Activated naive CD8-positive, alpha-beta T cell (primary cell): Measurements from ENCODE around the gene GDPD4.

ENCODE experiments used
- H3K27ac Mint-ChIP-seq: one replicate; pipeline ENCODE4 v1.8.0; 2021; ENCODE audit warnings: mixed read lengths
- H3K27me3 Mint-ChIP-seq: one replicate; pipeline ENCODE4 v1.8.0; 2021; ENCODE audit warnings: mixed read lengths
- H3K36me3 Mint-ChIP-seq: one replicate; pipeline ENCODE4 v1.8.0; 2021; ENCODE audit warnings: mixed read lengths
- H3K4me1 Mint-ChIP-seq: one replicate; pipeline ENCODE4 v1.8.0; 2021; ENCODE audit warnings: low read depth, mixed read lengths
- H3K4me3 Mint-ChIP-seq: one replicate; pipeline ENCODE4 v1.8.0; 2021; ENCODE audit warnings: mild to moderate bottlenecking, mixed read lengths
- H3K9me3 Mint-ChIP-seq: one replicate; pipeline ENCODE4 v1.8.0; 2021; ENCODE audit warnings: low read depth, mixed read lengths

GDPD4 gene

DNA sequence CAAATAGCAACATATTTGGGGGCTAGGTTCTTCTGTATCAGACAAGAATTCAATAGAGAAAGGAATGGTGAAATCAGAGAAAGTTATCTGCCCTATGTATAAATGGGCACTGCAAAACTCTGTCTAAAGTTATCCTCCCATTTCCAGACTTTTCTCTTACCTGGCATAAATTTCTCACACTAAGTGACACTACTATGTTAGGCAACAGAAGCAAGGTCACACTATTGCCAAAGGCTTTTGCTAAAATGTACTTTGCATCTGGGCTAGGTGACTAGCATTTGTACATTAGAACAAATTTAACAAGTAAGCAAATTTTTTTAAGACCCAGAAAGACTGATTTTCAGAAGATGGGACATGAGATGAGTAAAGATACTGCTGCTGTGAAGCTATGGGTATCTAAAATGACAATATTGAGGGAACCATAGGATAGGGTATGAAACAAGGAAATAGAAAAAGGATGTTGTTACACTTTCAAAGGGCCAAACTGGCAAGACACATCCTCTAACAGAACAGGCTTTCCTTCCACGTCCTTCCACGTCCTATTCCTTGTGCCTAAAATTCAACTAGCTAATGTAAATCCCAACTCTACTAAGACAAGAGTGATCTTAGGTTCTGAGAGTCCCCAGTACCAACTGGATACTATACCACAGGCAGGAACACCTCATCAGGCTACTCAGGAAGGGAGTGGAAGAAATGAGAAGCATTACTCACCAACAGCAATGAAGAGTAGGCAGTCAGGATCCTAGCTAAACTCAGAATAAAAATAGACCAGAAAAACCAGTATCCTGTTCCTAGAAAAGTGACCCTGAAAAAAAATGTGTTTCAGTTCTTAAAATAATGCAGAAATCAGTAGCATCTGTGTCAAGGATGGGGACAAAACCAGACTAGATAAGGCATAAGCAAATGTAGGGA is 22.6 kb downstream of the GDPD4 start:
- Mint-ChIP-seq H3K9me3 (no peaks in the 10 kb centered on the region), H3K27me3 (peaks cover 5% of the 10 kb centered on the region), H3K36me3 (peaks cover 2% of the 10 kb centered on the region), H3K4me1 (no peaks in the 10 kb centered on the region), H3K4me3 (no peak overlapping the region), H3K27ac (no peak overlapping the region)

DNA sequence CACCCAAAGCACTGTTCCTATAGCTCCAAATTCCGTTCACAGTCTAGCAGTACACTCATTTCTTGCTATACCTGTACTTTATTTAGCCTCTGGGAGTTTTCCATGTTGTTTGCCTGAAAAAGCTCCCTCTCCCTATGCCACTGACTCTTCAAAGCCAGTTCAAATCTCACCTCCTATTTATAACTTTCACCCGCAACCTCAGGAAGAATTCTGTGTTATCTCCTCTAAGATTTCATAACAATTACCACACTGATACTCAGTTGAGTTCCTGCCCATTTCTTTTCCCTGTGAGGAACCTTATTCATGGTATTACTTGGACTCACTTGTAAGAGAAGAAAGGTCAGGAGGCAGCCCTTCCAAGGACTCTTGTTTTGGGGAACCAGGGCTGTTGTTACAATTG is 25.2 kb downstream of the GDPD4 start:
- no peak overlapping the region for H3K27ac Mint-ChIP-seq

DNA sequence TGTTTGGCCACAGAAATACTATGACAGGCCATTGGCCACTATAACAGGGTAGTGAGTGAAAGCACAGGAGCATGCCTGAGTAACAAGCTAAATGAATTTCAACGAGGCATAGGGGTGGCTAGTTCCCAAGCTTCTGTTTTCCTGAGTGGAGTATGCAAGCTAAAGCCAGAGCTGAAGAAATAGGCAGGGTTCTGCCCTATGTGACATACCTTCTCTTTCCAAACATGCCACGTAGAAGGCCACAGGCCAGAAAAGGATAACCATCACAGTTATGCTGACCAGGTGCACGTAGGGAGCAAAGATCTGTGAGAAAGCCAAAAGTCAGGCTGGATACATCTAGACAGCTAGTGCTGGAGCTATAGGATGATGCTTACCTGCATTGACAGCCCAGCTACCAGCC is 30.6 kb downstream of the GDPD4 start:
- Mint-ChIP-seq H3K4me3 (no peak overlapping the region), H3K36me3 (no peaks in the 10 kb centered on the region), H3K4me1 (no peaks in the 10 kb centered on the region), H3K27me3 (peaks cover 1% of the 10 kb centered on the region), H3K9me3 (no peaks in the 10 kb centered on the region), H3K27ac (no peak overlapping the region)

More for the DNA sequence above, 25.2 kb downstream of the GDPD4 start:
- Mint-ChIP-seq H3K36me3 (peaks cover 2% of the 10 kb centered on the region), H3K9me3 (no peaks in the 10 kb centered on the region), H3K4me1 (no peaks in the 10 kb centered on the region), H3K4me3 (no peak overlapping the region), H3K27me3 (peaks cover 2% of the 10 kb centered on the region)

DNA sequence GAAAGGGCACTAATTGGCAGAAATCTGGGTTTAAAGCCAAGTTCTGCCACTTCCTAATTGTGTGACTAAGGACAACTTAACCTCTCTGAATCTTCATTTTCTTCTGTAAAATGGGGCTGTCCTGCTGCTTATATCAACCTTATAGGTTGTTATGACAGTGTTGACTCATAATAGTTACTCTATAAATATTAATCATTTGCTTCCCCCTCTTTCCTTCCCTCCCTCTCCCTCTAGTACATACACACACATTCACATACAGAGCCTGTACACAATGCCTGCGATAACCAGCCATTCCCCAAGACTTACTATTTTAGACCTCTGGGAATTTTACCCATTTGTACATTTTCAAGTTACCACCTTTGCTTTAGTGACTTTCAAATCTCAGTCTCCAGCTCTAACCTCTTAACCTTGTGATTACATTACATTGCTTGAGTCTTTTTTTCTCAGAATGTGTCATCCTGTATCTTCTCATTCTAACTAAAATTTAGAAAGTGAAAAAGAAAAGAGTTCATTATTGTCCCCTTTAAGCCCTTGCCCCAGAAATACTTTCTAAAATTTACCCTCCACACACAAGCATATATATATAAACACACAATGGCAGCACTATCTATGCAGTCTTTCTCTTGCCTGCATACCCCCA is 31.9 kb downstream of the GDPD4 start:
- no peak overlapping the region for H3K27ac Mint-ChIP-seq
- no peaks in the 10 kb centered on the region for H3K9me3 Mint-ChIP-seq
- H3K4me1 Mint-ChIP-seq = no peaks in the 10 kb centered on the region
- H3K27me3 Mint-ChIP-seq = peaks cover 1% of the 10 kb centered on the region
- H3K4me3 Mint-ChIP-seq = no peak overlapping the region
- no peaks in the 10 kb centered on the region for H3K36me3 Mint-ChIP-seq

DNA sequence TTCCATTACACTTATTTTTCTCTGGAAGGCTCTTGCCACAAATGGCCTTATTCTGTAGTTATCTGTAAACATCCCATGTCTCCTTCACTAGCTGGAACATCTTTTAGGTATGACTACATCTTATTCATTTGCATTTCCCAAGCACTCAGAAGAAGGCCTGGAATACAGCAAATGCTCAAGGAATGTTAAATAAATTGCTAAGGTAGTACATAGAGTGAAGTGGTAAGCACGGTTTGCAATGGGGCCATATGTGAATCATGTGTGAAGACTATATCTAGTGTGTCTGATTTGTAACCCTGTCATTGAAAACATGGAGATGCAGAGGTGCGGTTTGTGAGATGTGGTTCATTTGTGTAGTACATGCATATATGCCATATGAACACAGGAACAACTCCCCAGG is 33.5 kb downstream of the GDPD4 start:
- H3K27me3 Mint-ChIP-seq = peaks cover 1% of the 10 kb centered on the region
- H3K4me1 Mint-ChIP-seq = no peaks in the 10 kb centered on the region
- no peak overlapping the region for H3K4me3 Mint-ChIP-seq
- peaks cover 8% of the 10 kb centered on the region for H3K9me3 Mint-ChIP-seq
- H3K36me3 Mint-ChIP-seq = peaks cover 3% of the 10 kb centered on the region
- no peak overlapping the region for H3K27ac Mint-ChIP-seq

DNA sequence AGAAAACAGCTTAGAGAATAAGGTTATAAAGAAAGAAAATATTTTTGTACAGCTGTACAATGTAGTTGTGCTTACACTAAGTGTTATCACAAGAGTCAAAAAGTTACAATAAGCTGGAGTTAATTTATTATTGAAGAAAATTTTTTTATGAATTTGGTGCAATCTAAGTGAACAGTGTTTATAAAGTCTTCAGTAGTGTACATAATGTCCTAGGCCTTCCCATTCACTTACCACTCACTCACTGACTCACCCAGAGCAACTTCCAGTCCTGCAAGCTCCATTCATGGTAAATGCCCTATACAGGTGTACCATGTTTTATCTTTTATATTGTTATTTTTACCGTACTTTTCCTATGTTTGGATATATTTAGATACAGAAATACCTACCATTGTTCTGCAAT is 34.7 kb downstream of the GDPD4 start:
- Mint-ChIP-seq H3K4me3 (no peak overlapping the region), H3K9me3 (peaks cover 12% of the 10 kb centered on the region)

DNA sequence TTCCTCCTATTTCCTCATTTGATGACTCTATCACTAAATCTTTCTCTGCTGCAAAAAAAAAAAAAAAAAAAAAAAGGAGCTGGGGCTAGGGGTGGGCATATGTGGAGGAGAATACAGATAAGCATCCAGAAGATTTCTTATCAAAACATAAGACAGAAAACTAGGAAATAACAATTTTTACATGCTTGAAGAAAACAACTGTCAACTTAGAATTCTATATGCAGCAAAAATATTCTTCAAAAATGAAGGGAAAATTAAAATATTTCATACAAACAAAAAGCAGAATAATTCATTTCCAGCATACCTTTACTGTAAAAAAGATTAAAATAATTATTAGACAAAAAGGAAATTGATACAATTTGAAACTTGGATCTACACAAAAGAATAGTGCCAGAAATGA is 38.7 kb downstream of the GDPD4 start:
- Mint-ChIP-seq H3K36me3 (peaks cover 9% of the 10 kb centered on the region), H3K9me3 (peaks cover 12% of the 10 kb centered on the region), H3K4me1 (no peaks in the 10 kb centered on the region), H3K27me3 (no peaks in the 10 kb centered on the region), H3K27ac (no peak overlapping the region), H3K4me3 (no peak overlapping the region)

More for the DNA sequence above, 34.7 kb downstream of the GDPD4 start:
- H3K27ac Mint-ChIP-seq = no peak overlapping the region
- peaks cover 1% of the 10 kb centered on the region for H3K27me3 Mint-ChIP-seq
- no peaks in the 10 kb centered on the region for H3K4me1 Mint-ChIP-seq
- H3K36me3 Mint-ChIP-seq = peaks cover 6% of the 10 kb centered on the region

DNA sequence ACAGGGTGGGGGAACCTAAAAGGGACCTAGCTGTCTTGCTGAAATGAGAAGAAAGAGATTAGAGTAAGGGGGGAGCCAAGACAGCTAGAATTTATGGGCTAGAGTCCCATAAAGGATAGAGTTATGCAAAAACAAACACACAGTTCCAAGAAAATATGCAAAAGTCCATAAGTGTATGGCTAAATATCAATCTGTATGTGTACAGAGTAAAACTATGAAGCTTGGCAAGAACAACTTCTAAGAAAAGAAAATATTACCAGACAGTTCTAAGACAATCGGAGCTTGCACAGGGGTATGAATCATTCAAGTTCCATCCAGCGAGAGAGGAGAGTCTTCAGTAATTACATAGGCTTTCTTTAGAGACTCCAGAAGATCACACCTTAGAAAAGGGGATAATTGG is 41.8 kb downstream of the GDPD4 start:
- Mint-ChIP-seq H3K4me3 (no peak overlapping the region), H3K4me1 (no peaks in the 10 kb centered on the region), H3K27me3 (no peaks in the 10 kb centered on the region), H3K9me3 (peaks cover 12% of the 10 kb centered on the region), H3K36me3 (peaks cover 9% of the 10 kb centered on the region), H3K27ac (no peak overlapping the region)

DNA sequence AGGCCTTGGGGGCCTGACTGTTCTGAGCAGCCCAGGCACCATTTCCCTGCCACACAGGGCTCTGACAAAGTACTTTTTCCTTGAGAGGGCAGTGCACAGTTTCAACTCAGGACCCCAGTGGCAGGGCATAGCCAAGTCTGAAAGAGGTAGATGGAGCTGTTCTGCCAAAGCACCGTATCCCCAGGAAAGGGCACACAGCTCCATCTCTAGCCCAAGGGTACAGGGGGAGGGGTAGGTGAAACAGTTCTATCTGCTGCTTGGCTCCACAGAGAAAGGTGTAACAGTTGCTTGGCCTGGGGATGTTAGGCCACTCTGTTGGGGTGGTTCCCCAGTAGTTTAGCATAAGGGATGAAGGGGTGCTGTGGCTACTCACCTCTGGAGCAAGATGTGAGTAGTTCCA is 47.8 kb downstream of the GDPD4 start:
- H3K4me3 Mint-ChIP-seq = no peak overlapping the region
- no peaks in the 10 kb centered on the region for H3K27me3 Mint-ChIP-seq
- H3K27ac Mint-ChIP-seq = no peak overlapping the region
- peaks cover 6% of the 10 kb centered on the region for H3K36me3 Mint-ChIP-seq
- peaks cover 16% of the 10 kb centered on the region for H3K9me3 Mint-ChIP-seq
- peaks cover 16% of the 10 kb centered on the region for H3K4me1 Mint-ChIP-seq

DNA sequence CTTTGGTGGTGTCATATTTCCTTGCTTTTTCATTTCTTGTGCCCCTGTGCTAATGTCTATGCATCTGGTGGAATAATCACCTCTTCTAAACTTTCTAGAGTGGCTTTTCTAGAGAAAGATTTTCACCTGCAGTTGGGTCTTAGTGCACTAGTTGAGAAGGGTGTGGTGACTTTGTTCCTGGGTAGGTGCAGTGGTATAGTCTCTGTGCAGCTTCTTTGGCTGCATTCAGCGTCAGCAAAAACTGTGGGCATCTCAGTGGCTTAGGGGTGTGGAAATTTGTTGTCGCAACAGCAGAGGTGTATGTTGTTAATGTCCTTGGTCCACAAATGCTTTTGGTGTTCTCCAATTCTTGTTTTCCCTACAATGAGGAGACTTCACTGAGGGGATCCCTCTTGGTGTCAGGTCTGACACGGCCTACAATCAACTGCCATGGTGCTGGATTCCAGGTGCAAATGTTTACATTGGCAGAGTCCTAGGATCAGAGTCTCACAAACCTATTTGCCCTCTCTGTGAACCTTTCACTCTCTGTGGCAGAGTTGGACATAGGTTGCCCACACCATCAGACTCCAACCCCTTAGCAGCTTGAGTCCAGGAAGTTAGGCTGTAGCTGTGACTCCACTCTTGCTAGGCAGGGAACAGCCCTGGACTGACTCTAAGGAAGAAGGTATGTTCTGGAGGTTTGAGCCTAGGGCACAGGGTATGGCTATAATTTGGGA is 48.8 kb downstream of the GDPD4 start:
- Mint-ChIP-seq H3K27ac (no peak overlapping the region), H3K36me3 (peaks cover 6% of the 10 kb centered on the region), H3K4me1 (peaks cover 16% of the 10 kb centered on the region), H3K9me3 (peaks cover 16% of the 10 kb centered on the region), H3K4me3 (no peak overlapping the region), H3K27me3 (no peaks in the 10 kb centered on the region)

DNA sequence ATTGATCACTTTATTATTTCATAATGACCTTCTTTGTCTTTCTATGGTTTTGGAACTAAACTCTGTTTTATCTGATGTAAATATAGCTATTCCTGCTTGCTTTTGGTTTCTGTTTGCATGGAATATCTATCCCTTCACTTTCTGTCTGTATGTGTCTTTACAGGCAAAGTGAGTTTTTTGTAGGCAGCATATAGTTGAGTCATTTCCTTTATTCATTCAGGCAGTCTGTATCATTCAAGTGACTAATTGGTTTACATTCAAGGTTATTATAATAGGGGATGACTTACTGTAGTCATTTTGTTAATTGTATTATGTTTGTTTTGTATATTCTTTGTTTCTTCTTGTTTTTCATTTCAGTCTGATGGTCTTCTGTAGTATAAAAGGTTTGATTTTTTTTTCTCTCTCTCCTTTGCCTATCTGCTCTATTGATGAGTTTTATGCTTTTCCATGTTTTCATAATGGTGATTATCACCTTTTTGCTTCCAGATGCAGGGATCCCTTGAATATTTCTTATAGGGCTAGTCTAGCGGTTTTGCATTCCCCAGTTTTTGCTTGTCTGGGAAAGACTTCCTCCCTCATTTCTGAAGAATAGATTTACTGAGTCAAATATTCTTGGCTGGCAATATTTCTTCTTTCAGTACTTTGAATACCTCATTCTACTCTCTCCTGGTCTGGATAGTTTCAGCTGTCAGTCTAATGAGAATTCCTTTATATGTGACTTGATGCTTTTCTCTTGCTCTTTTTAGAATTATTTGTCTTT is 50.4 kb downstream of the GDPD4 start:
- Mint-ChIP-seq H3K27me3 (no peaks in the 10 kb centered on the region), H3K36me3 (peaks cover 6% of the 10 kb centered on the region), H3K9me3 (peaks cover 16% of the 10 kb centered on the region), H3K4me3 (peak overlapping the region; percentile 47), H3K27ac (peak overlapping the region; percentile 72), H3K4me1 (peaks cover 16% of the 10 kb centered on the region)

DNA sequence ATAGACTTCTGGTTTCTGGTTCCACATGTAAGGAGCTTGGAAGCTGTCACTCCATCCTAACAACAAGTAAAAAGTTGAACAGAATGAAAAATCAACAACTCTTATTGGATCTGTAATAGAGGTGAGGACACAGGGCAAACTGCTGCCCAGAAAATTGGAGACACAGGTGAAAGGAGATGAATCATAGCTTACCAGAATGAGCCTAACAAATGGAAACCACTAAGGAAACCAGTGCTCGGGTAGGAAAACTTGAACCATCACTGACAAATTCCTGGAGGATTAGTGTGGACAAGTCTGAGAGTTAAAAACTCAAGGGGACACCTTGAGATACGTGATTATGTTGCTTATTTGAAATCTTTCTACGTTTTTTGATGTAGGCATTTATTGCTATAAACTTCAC is 52.1 kb downstream of the GDPD4 start:
- no peaks in the 10 kb centered on the region for H3K27me3 Mint-ChIP-seq
- no peak overlapping the region for H3K27ac Mint-ChIP-seq
- peaks cover 16% of the 10 kb centered on the region for H3K9me3 Mint-ChIP-seq
- H3K36me3 Mint-ChIP-seq = peaks cover 6% of the 10 kb centered on the region
- peaks cover 20% of the 10 kb centered on the region for H3K4me1 Mint-ChIP-seq
- H3K4me3 Mint-ChIP-seq = no peak overlapping the region

DNA sequence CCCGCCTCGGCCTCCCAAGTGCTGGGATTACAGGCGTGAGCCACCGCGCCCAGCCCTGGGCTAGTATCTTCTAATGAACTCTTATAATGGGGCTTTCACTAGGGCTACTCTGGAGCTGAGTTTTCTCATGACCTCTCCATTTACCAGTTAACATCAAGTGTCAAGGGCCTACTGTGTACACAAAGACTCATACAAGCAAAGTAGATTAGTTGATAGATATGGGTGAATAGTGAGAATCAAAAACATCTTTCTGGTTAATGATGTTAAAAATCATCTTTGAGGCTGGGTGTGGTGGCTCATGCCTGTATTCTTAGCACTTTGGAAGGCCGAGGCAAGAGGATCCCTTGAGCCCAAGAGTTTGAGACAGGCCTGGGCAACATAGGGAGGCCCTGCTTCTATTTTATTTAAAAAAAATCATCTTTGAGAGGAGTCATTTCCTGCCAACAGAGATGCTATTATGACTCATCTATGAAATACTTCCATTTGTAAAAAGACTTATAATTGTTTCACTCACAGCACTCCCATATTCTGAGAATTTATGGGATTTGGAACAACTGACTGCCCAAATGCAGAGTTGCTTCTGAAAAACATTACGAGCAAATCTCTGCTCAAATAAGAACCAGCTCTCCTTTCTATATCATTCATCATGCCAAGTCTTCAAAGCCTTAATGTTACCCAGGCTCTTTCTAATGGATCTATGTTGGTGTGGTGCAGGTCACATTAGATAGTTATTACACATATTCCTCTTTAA is 57.0 kb downstream of the GDPD4 start:
- Mint-ChIP-seq H3K4me3 (no peak overlapping the region), H3K27ac (peak overlapping the region; percentile 68), H3K9me3 (no peaks in the 10 kb centered on the region), H3K27me3 (no peaks in the 10 kb centered on the region), H3K4me1 (peaks cover 5% of the 10 kb centered on the region), H3K36me3 (no peaks in the 10 kb centered on the region)

DNA sequence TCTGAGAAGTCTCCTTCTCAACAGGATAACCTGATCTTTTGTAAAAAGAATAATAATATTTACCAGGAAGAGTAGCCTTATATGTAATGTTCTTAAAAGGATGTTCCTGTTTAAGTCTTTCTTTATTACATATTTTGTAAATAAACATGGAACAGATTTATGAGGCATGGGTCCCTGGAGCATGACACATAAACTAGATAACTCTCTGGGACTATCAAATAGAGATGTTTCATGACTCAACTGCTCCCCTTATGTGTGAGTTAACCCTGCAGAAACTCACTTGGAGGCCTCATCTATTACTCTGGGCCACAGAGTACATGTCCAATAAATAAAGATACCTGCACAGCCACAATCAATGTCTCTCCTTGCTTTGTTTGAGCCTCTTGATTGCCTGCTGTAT is 64.6 kb downstream of the GDPD4 start:
- no peak overlapping the region for H3K4me3 Mint-ChIP-seq

More for the DNA sequence above, 64.6 kb downstream of the GDPD4 start:
- peaks cover 6% of the 10 kb centered on the region for H3K27me3 Mint-ChIP-seq
- no peaks in the 10 kb centered on the region for H3K9me3 Mint-ChIP-seq
- H3K4me1 Mint-ChIP-seq = no peaks in the 10 kb centered on the region
- H3K36me3 Mint-ChIP-seq = no peaks in the 10 kb centered on the region
- no peak overlapping the region for H3K27ac Mint-ChIP-seq
